T follicular helper cell (primary cell): ENCODE measurements around the gene ETF1.
"Not testable (repeated sequence)": the region's sequence is repeated elsewhere in the genome, so short reads cannot be mapped to it uniquely, and the experiment has no call there.

ENCODE experiments used
- DNase-seq: peaks from one replicate; pipeline ENCODE4 v3.0.0-alpha.2; 2020; ENCODE audit warnings: low read depth

The ETF1 gene

GRCh38 chr5:138490648-138491283, 52.3 kb downstream of the ETF1 start:
- DNase-seq = no peak

- no peak for DNase-seq
Measured at GRCh38 chr5:138489683-138490061, 53.4 kb downstream of the ETF1 start.

- no peak for DNase-seq
Measured at GRCh38 chr5:138488481-138488945, 54.5 kb downstream of the ETF1 start.

- no peak for DNase-seq
Measured at GRCh38 chr5:138482638-138483037, 60.4 kb downstream of the ETF1 start.

GRCh38 chr5:138476918-138477317, 66.1 kb downstream of the ETF1 start:
- no peak for DNase-seq

- DNase-seq = not testable (repeated sequence)
Measured at GRCh38 chr5:138473151-138473550, 69.9 kb downstream of the ETF1 start.

GRCh38 chr5:138472353-138472752, 70.7 kb downstream of the ETF1 start:
- no peak for DNase-seq

- no peak for DNase-seq
Measured at GRCh38 chr5:138471052-138471361, 72.0 kb downstream of the ETF1 start.

- no peak for DNase-seq
Measured at GRCh38 chr5:138470322-138471051, 72.5 kb downstream of the ETF1 start.

GRCh38 chr5:138469540-138470321, 73.3 kb downstream of the ETF1 start:
- no peak for DNase-seq

GRCh38 chr5:138468966-138469539, 74.0 kb downstream of the ETF1 start:
- DNase-seq = no peak

- no peak for DNase-seq
Measured at GRCh38 chr5:138468133-138468965, 74.7 kb downstream of the ETF1 start.

- no peak for DNase-seq
Measured at GRCh38 chr5:138467711-138468132, 75.3 kb downstream of the ETF1 start.

GRCh38 chr5:138466900-138467710, 75.9 kb downstream of the ETF1 start:
- no peak for DNase-seq

GRCh38 chr5:138466125-138466899, 76.7 kb downstream of the ETF1 start:
- DNase-seq = no peak

- peak; percentile 94 for DNase-seq
Measured at GRCh38 chr5:138465261-138466124, 77.5 kb downstream of the ETF1 start, which contains the start of gene EGR1. TSS of gene EGR1 (plus strand) at chr5:138465479. CDS start at chr5:138465762, 283 bp downstream.

- peak; percentile 95 for DNase-seq
Measured at GRCh38 chr5:138464388-138465260, 78.4 kb downstream of the ETF1 start.

GRCh38 chr5:138464008-138464387, 79.0 kb downstream of the ETF1 start:
- DNase-seq = peak; percentile 88
